ENCODE data around the gene ANAPC10.
A peak's percentile ranks its signal among the peaks of the same experiment; 100 is the strongest.
"Not testable (repeated sequence)": the region's sequence is repeated elsewhere in the genome, so short reads cannot be mapped to it uniquely, and the experiment has no call there.

The ANAPC10 gene

GRCh38 chr4:145097821-145098674 lies at the start of gene ANAPC10, which contains the start of gene ABCE1:
ANAPC10 (minus strand) TSS chr4:145098196; CDS start chr4:145096099, 2,097 bp downstream.
ABCE1 (plus strand) TSS chr4:145098311; CDS start chr4:145104413, 6,102 bp downstream.
- Mint-ChIP-seq H3K9me3 (peaks cover 3% of the 10 kb centered on the region), H3K27ac (peak within 1 kb of the TSS; percentile 98), H3K36me3 (peaks cover 26% of the 10 kb centered on the region), H3K4me3 (peak within 1 kb of the TSS; percentile 96), H3K27me3 (no peaks in the 10 kb centered on the region), H3K4me1 (peaks cover 36% of the 10 kb centered on the region)
- ATAC-seq, result peak; percentile 96

- H3K9me3 Mint-ChIP-seq, ATAC-seq, H3K27me3 Mint-ChIP-seq: not testable (repeated sequence)
- H3K4me3 Mint-ChIP-seq, result peak overlapping the region; percentile 7
- peak overlapping the region; percentile 22 for H3K27ac Mint-ChIP-seq
- peaks cover 18% of the 10 kb centered on the region for H3K4me1 Mint-ChIP-seq
- peaks cover 37% of the 10 kb centered on the region for H3K36me3 Mint-ChIP-seq
Measured at GRCh38 chr4:145136219-145136618, 38.2 kb upstream of the ANAPC10 start.

- H3K4me3 Mint-ChIP-seq, result peak overlapping the region; percentile 38
- H3K4me1 Mint-ChIP-seq, result peaks cover 36% of the 10 kb centered on the region
- H3K27me3 Mint-ChIP-seq, result no peaks in the 10 kb centered on the region
- peaks cover 28% of the 10 kb centered on the region for H3K36me3 Mint-ChIP-seq
- ATAC-seq, result peak; percentile 92
- H3K9me3 Mint-ChIP-seq, result no peaks in the 10 kb centered on the region
- H3K27ac Mint-ChIP-seq, result peak overlapping the region; percentile 69
Measured at GRCh38 chr4:145132511-145133098, 34.6 kb upstream of the ANAPC10 start.

- Mint-ChIP-seq H3K27me3 (no peaks in the 10 kb centered on the region), H3K9me3 (no peaks in the 10 kb centered on the region), H3K36me3 (peaks cover 27% of the 10 kb centered on the region), H3K4me3 (no peak overlapping the region), H3K27ac (peak overlapping the region; percentile 69), H3K4me1 (peaks cover 36% of the 10 kb centered on the region)
- ATAC-seq, result no peak
Measured at GRCh38 chr4:145131848-145132247, 33.9 kb upstream of the ANAPC10 start.

- Mint-ChIP-seq H3K4me1 (peaks cover 33% of the 10 kb centered on the region), H3K4me3 (no peak overlapping the region), H3K27ac (peak overlapping the region; percentile 69), H3K36me3 (peaks cover 36% of the 10 kb centered on the region), H3K27me3 (no peaks in the 10 kb centered on the region), H3K9me3 (no peaks in the 10 kb centered on the region)
- ATAC-seq, result no peak
Measured at GRCh38 chr4:145130788-145131399, 32.9 kb upstream of the ANAPC10 start.

- Mint-ChIP-seq H3K4me1 (peaks cover 32% of the 10 kb centered on the region), H3K4me3 (no peak overlapping the region), H3K36me3 (peaks cover 42% of the 10 kb centered on the region), H3K27me3 (no peaks in the 10 kb centered on the region), H3K9me3 (no peaks in the 10 kb centered on the region), H3K27ac (peak overlapping the region; percentile 69)
- no peak for ATAC-seq
Measured at GRCh38 chr4:145130130-145130529, 32.1 kb upstream of the ANAPC10 start.

- no peak for ATAC-seq
- H3K36me3 Mint-ChIP-seq, result peaks cover 35% of the 10 kb centered on the region
- H3K4me3 Mint-ChIP-seq, result no peak overlapping the region
- H3K27ac Mint-ChIP-seq, result no peak overlapping the region
- H3K9me3 Mint-ChIP-seq, result no peaks in the 10 kb centered on the region
- no peaks in the 10 kb centered on the region for H3K27me3 Mint-ChIP-seq
- H3K4me1 Mint-ChIP-seq, result peaks cover 10% of the 10 kb centered on the region
Measured at GRCh38 chr4:145125396-145125795, 27.4 kb upstream of the ANAPC10 start.

GRCh38 chr4:145108128-145108527 lies 10.1 kb upstream of the ANAPC10 start:
- H3K4me3 Mint-ChIP-seq, result no peak overlapping the region
- H3K27ac Mint-ChIP-seq, result no peak overlapping the region
- peaks cover 4% of the 10 kb centered on the region for H3K4me1 Mint-ChIP-seq
- no peaks in the 10 kb centered on the region for H3K27me3 Mint-ChIP-seq
- H3K9me3 Mint-ChIP-seq, result no peaks in the 10 kb centered on the region
- H3K36me3 Mint-ChIP-seq, result peaks cover 38% of the 10 kb centered on the region
- ATAC-seq, result no peak

- Mint-ChIP-seq H3K9me3 (no peaks in the 10 kb centered on the region), H3K4me3 (no peak overlapping the region), H3K27me3 (no peaks in the 10 kb centered on the region), H3K27ac (no peak overlapping the region), H3K36me3 (peaks cover 28% of the 10 kb centered on the region), H3K4me1 (peaks cover 4% of the 10 kb centered on the region)
- ATAC-seq, result no peak
Measured at GRCh38 chr4:145107126-145107525, 9.1 kb upstream of the ANAPC10 start.

GRCh38 chr4:145103496-145103895 lies 5.5 kb upstream of the ANAPC10 start:
- H3K9me3 Mint-ChIP-seq, result no peaks in the 10 kb centered on the region
- ATAC-seq, result peak; percentile 56
- no peak overlapping the region for H3K27ac Mint-ChIP-seq
- H3K4me1 Mint-ChIP-seq, result peaks cover 11% of the 10 kb centered on the region
- peaks cover 8% of the 10 kb centered on the region for H3K36me3 Mint-ChIP-seq
- peak overlapping the region; percentile 49 for H3K4me3 Mint-ChIP-seq
- no peaks in the 10 kb centered on the region for H3K27me3 Mint-ChIP-seq

- Mint-ChIP-seq H3K4me1 (peaks cover 11% of the 10 kb centered on the region), H3K27me3 (no peaks in the 10 kb centered on the region), H3K27ac (no peak overlapping the region), H3K9me3 (no peaks in the 10 kb centered on the region), H3K4me3 (no peak overlapping the region), H3K36me3 (peaks cover 8% of the 10 kb centered on the region)
- no peak for ATAC-seq
Measured at GRCh38 chr4:145102619-145103018, 4.6 kb upstream of the ANAPC10 start.

- no peak overlapping the region for H3K4me3 Mint-ChIP-seq
- peaks cover 19% of the 10 kb centered on the region for H3K4me1 Mint-ChIP-seq
- H3K9me3 Mint-ChIP-seq, result no peaks in the 10 kb centered on the region
- no peaks in the 10 kb centered on the region for H3K36me3 Mint-ChIP-seq
- H3K27me3 Mint-ChIP-seq, result no peaks in the 10 kb centered on the region
- no peak for ATAC-seq
- no peak overlapping the region for H3K27ac Mint-ChIP-seq
Measured at GRCh38 chr4:145101091-145101490, 3.1 kb upstream of the ANAPC10 start.

- Mint-ChIP-seq H3K4me1 (peaks cover 29% of the 10 kb centered on the region), H3K4me3 (peak overlapping the region; percentile 96), H3K36me3 (peaks cover 10% of the 10 kb centered on the region), H3K27me3 (no peaks in the 10 kb centered on the region), H3K9me3 (no peaks in the 10 kb centered on the region), H3K27ac (peak overlapping the region; percentile 98)
- ATAC-seq, result no peak
Measured at GRCh38 chr4:145099653-145100052, 1.7 kb upstream of the ANAPC10 start.

- Mint-ChIP-seq H3K4me3 (peak overlapping the region; percentile 96), H3K27ac (peak overlapping the region; percentile 98), H3K36me3 (peaks cover 20% of the 10 kb centered on the region), H3K4me1 (peaks cover 34% of the 10 kb centered on the region), H3K27me3 (no peaks in the 10 kb centered on the region), H3K9me3 (no peaks in the 10 kb centered on the region)
- ATAC-seq, result peak; percentile 65
Measured at GRCh38 chr4:145098675-145099037, 660 bp upstream of the ANAPC10 start.

- peak overlapping the region; percentile 98 for H3K27ac Mint-ChIP-seq
- peaks cover 43% of the 10 kb centered on the region for H3K4me1 Mint-ChIP-seq
- peaks cover 3% of the 10 kb centered on the region for H3K9me3 Mint-ChIP-seq
- no peaks in the 10 kb centered on the region for H3K27me3 Mint-ChIP-seq
- no peak for ATAC-seq
- peak overlapping the region; percentile 96 for H3K4me3 Mint-ChIP-seq
- H3K36me3 Mint-ChIP-seq, result peaks cover 33% of the 10 kb centered on the region
Measured at GRCh38 chr4:145097331-145097820, 620 bp downstream of the ANAPC10 start.

Data from stimulated activated memory B cell treated with anti-CD40 and anti-IgM and Interleukin-4, amounts not matched to agents 10 μg/mL and 1 μg/mL and 100 μg/mL, for 72 hours (primary cell).